MM.1S (cell line): ENCODE data around the gene SLC66A3.

ENCODE experiments used
- DNase-seq: peaks from one replicate; pipeline ENCODE4 v3.0.0-alpha.2; 2015
- H2AFZ ChIP-seq: fragments of 300-600 bp; sonication (generic); 2 replicates; pipeline ENCODE4 v1.6.0; 2016; ENCODE audit warnings: antibody characterized with exemption, low read length
- H3F3A ChIP-seq: fragments of 300-600 bp; sonication (generic); 2 replicates; pipeline ENCODE4 v1.6.1; 2016; ENCODE audit warnings: mild to moderate bottlenecking, antibody characterized with exemption, low read length, moderate library complexity, mixed read lengths; ENCODE audit not compliant: insufficient read depth
- H3K27ac ChIP-seq: fragments of 300-600 bp; sonication (generic); 2 replicates; pipeline ENCODE4 v1.5.1; 2016; ENCODE audit warnings: mild to moderate bottlenecking, low read length
- H3K27me3 ChIP-seq: fragments of 300-600 bp; sonication (generic); replicated peaks from 2 replicates; pipeline ENCODE4 v1.6.0; 2016; ENCODE audit warnings: low read length; ENCODE audit not compliant: insufficient read depth
- H3K36me3 ChIP-seq: fragments of 300-600 bp; sonication (generic); replicated peaks from 2 replicates; pipeline ENCODE4 v1.6.1; 2016; ENCODE audit warnings: mild to moderate bottlenecking, low read length, mixed read lengths; ENCODE audit not compliant: insufficient read depth
- H3K4me1 ChIP-seq: fragments of 300-600 bp; sonication (generic); 2 replicates; pipeline ENCODE4 v1.6.1; 2016; ENCODE audit warnings: low read length, mixed read lengths
- H3K4me2 ChIP-seq: fragments of 300-600 bp; sonication (generic); 2 replicates; pipeline ENCODE4 v1.6.0; 2016; ENCODE audit warnings: low read depth, low read length
- H3K4me3 ChIP-seq: fragments of 300-600 bp; sonication (generic); 2 replicates; pipeline ENCODE4 v1.5.1; 2016; ENCODE audit warnings: low read length, mixed read lengths
- H3K79me2 ChIP-seq: fragments of 300-600 bp; sonication (generic); 2 replicates; pipeline ENCODE4 v1.6.1; 2016; ENCODE audit warnings: mixed run types, low read length, mixed read lengths
- H3K9ac ChIP-seq: fragments of 300-600 bp; sonication (generic); 2 replicates; pipeline ENCODE4 v1.6.1; 2016; ENCODE audit warnings: low read length, mixed read lengths
- H3K9me2 ChIP-seq: fragments of 300-600 bp; sonication (generic); replicated peaks from 2 replicates; pipeline ENCODE4 v1.6.1; 2016; ENCODE audit warnings: mild to moderate bottlenecking, low read length, mixed read lengths; ENCODE audit not compliant: insufficient read depth
- H3K9me3 ChIP-seq: fragments of 300-600 bp; sonication (generic); replicated peaks from 2 replicates; pipeline ENCODE4 v1.6.1; 2016; ENCODE audit warnings: mild to moderate bottlenecking, low read length, mixed read lengths; ENCODE audit not compliant: insufficient read depth
- H4K20me1 ChIP-seq: fragments of 300-600 bp; sonication (generic); 2 replicates; pipeline ENCODE4 v1.6.1; 2016; ENCODE audit warnings: mild to moderate bottlenecking, low read length, moderate library complexity, mixed read lengths; ENCODE audit not compliant: insufficient read depth
- CTCF ChIP-seq: fragments of 300-600 bp; sonication (generic); IDR thresholded peaks from 2 replicates; pipeline ENCODE4 v1.5.1; 2016; ENCODE audit warnings: antibody characterized with exemption, low read length, mixed read lengths
- EZH2 ChIP-seq: fragments of 300-600 bp; sonication (generic); optimal IDR thresholded peaks from 2 replicates; pipeline ENCODE3; 2017; ENCODE audit warnings: low read depth, mild to moderate bottlenecking, antibody characterized with exemption, low read length, mixed read lengths
- EZH2phosphoT487 ChIP-seq: fragments of 300-600 bp; sonication (generic); IDR thresholded peaks from 2 replicates; pipeline ENCODE4 v1.6.1; 2018; ENCODE audit warnings: antibody characterized with exemption, low read length

Gene SLC66A3

GRCh38 chr2:11156396-11157075 is 1.3 kb downstream of the SLC66A3 start:
- no peak overlapping the region for H3K9ac ChIP-seq

GRCh38 chr2:11157296-11157695 is 2.0 kb downstream of the SLC66A3 start:
- Histone ChIP-seq H3K4me1 (peaks cover 24% of the 10 kb centered on the region), H3F3A (peaks cover 19% of the 10 kb centered on the region), H3K27me3 (0 out of 2 replicates have a peak, but pooled peaks cover 3% of the 10 kb centered on the region), H3K36me3 (no peaks in the 10 kb centered on the region), H2AFZ (no peak overlapping the region), H3K4me2 (no peak overlapping the region), H3K27ac (no peak overlapping the region), H3K9me2 (no peaks in the 10 kb centered on the region), H3K9me3 (no peaks in the 10 kb centered on the region), H3K4me3 (no peak overlapping the region), H3K9ac (no peak overlapping the region), H3K79me2 (no peaks in the 10 kb centered on the region), H4K20me1 (no peaks in the 10 kb centered on the region)
- TF ChIP-seq EZH2phosphoT487 (no peak), CTCF (no peak), EZH2 (no peak)
- DNase-seq: no peak

More at GRCh38 chr2:11156396-11157075, 1.3 kb downstream of the SLC66A3 start:
- H3K9me3 ChIP-seq: no peaks in the 10 kb centered on the region
- no peaks in the 10 kb centered on the region for H3K36me3 ChIP-seq
- no peak overlapping the region for H3K27ac ChIP-seq
- TF ChIP-seq EZH2: no peak
- TF ChIP-seq CTCF: no peak
- TF ChIP-seq EZH2phosphoT487: no peak
- no peaks in the 10 kb centered on the region for H3K79me2 ChIP-seq
- no peaks in the 10 kb centered on the region for H3K9me2 ChIP-seq
- no peaks in the 10 kb centered on the region for H4K20me1 ChIP-seq
- no peak overlapping the region for H2AFZ ChIP-seq
- H3K4me2 ChIP-seq: peak overlapping the region; percentile 88; the same call in 1 of the 2 replicates
- H3K4me1 ChIP-seq: peaks cover 24% of the 10 kb centered on the region
- H3K4me3 ChIP-seq: no peak overlapping the region; the same call in 1 of the 2 replicates
- peaks cover 19% of the 10 kb centered on the region for H3F3A ChIP-seq
- no peak for DNase-seq
- 0 out of 2 replicates have a peak, but pooled peaks cover 3% of the 10 kb centered on the region for H3K27me3 ChIP-seq

- H4K20me1 ChIP-seq: no peaks in the 10 kb centered on the region
These were observed 2.5 kb downstream of the SLC66A3 start for GRCh38 chr2:11157731-11158130.

More at GRCh38 chr2:11157731-11158130, 2.5 kb downstream of the SLC66A3 start:
- Histone ChIP-seq H3K27ac (no peak overlapping the region), H3K4me1 (peaks cover 24% of the 10 kb centered on the region), H3K9me3 (no peaks in the 10 kb centered on the region), H2AFZ (no peak overlapping the region), H3K79me2 (no peaks in the 10 kb centered on the region), H3K27me3 (0 out of 2 replicates have a peak, but pooled peaks cover 3% of the 10 kb centered on the region), H3F3A (peaks cover 19% of the 10 kb centered on the region), H3K9ac (no peak overlapping the region), H3K9me2 (no peaks in the 10 kb centered on the region), H3K4me3 (no peak overlapping the region), H3K4me2 (no peak overlapping the region), H3K36me3 (no peaks in the 10 kb centered on the region)
- TF ChIP-seq EZH2phosphoT487: no peak
- no peak for TF ChIP-seq EZH2
- no peak for TF ChIP-seq CTCF
- DNase-seq: no peak
